CD4-positive, alpha-beta T cell treated with Interleukin-6 at 100 ng/mL for 8 hours (primary cell): ENCODE data around the gene DDAH1.

Experiments
- DNase-seq: peaks from one replicate; pipeline ENCODE4 v3.0.0-alpha.2; 2020; ENCODE audit warnings: mixed read lengths, low spot score

DDAH1 gene

DNA sequence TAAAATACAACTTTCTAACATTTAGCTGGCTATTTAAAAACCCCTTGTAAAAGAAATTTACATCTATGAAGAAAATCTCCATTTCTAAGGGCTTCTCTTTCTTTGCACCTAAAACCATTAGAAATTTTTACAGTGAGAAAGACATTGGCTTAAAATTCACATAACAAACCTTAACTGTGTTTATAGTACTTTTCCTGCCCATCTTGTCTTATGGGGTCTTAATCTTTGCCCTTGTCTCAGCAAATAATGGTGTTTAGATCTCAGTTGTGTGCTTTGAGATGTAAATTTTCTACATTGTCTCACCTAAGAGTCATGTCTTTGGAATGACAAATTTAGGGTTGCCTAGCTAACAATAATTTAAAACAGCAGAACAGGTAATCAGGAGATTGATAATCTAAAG is 71.5 kb downstream of the DDAH1 start:
- no peak for DNase-seq

DNA sequence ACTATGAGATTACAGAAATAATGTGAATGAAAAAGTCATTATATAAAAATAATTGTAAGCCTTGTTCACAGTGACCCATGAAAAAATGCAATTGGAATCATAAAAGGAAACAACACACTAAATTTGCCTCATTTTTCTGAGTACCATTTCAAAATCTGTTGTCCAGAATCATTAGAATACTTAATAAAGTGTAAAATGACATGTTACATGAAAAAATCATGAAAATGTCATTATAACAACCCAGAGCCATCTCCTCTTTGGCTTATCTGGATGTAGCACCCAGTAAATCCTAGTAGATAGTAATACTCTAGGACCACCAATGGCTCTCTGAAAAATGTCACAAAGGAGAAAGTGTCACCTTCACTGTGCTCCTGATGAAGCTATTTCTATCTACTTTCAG is 76.5 kb downstream of the DDAH1 start:
- no peak for DNase-seq

- DNase-seq, result no peak
Observed at GRCh38 chr1:85387781-85388180, 77.2 kb downstream of the DDAH1 start.

GRCh38 chr1:85386068-85386722 is 78.8 kb downstream of the DDAH1 start:
- DNase-seq, result no peak

- DNase-seq, result no peak
Observed at GRCh38 chr1:85379203-85380136, 85.5 kb downstream of the DDAH1 start.

- no peak for DNase-seq
Observed at GRCh38 chr1:85378534-85378933, 86.4 kb downstream of the DDAH1 start.

DNA sequence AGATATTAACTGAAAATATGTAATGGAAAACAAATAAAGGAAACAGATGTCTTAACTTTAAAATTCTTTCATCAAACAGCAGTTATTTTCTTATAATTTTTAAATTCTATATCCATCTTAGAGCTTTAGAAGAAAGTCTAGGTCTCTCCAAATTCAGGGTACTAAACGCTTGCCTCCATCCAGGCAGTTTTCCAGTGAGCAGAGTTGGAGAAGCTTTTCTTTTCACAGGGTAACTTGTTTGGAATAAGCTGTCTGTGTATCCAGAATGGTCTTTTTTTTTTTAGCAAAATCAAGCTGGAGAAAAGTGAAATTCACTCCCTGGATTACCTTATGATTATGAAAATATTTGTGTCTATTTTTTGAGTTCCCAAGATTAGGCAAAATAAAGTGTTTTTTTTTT is 88.6 kb downstream of the DDAH1 start:
- DNase-seq, result no peak

DNA sequence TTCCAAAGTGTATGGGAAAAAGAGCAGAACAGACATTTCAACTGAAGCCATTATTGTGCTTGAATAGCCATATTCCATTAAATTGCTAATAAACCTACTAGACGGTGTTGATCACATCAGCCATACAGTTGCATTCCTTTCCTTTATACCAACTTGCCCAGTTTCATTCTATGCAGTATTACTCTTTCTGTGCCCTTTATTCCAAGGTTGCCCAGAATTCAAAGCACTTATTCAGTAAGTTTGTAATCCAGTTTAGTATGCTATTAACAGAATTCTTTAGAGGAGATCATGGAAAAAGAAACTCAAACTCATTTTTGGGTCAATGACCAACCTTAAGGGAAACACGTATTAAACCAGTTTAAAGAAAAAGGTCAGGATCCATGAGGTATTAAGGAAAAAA is 89.5 kb downstream of the DDAH1 start:
- DNase-seq, result no peak

DNA sequence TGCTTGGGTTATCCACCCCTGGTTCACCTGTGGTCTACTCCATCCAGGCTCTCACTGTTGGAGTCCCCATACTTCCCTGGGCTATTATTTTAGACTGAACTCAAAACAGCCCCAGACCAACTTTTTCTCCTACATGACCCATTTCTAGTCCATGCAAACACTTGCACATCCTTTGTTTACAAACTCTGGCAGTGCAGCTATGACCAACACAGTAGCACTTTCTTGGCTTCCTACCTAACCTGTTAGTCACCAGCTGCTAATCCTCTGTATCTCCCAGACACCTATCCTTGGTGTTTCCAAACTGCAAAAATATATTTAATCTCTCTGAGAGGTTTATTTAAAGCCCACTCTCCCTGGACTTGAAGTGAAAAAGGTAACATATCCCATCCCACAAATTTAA is 90.8 kb downstream of the DDAH1 start:
- no peak for DNase-seq

DNA sequence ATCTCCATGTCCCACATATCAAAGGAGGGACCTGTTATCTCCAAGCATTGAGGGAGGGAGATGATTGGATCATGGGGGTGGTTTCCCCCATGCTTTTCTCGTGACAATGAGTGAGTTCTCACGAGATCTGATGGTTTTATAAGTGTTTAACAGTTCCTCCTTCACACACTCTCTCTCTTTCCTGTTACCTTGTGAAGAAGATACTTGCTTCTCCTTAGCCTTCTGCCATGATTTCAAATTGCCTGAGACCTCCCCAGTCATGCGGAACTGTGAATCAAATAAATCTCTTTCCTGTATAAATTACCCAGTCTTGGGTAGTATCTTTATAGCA is 91.6 kb downstream of the DDAH1 start:
- DNase-seq, result no peak

DNA sequence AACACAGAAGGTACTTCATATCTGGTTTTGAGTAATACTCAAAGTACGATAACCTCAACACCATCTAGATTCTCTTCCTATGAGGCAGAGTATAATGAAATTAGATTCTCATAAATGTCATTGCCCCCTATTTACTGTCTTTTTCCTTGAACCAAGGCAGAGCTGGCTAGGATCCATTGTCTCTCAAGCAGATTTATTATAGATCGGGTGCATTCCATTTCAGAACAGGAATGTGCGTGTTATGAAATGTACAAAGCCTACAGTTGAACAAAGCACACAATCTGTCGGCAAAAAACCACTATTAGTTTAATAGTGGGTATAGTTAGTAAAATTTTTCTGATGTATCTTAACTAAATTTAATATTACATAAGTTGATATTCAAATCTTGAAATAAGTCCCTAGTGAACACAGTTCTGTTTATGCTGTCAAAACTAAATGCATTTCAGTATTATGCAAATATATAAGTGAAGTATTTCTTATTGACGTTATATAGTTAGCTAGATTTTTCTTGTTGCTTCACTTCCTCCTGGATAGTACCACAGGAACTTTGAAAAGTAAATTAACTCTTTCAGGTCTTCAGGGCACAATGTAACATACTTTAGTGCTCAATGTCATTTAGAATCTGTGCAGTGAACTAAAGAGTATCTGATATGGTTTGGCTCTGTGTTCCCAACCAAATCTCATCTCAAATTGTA is 92.1 kb downstream of the DDAH1 start:
- DNase-seq, result no peak

DNA sequence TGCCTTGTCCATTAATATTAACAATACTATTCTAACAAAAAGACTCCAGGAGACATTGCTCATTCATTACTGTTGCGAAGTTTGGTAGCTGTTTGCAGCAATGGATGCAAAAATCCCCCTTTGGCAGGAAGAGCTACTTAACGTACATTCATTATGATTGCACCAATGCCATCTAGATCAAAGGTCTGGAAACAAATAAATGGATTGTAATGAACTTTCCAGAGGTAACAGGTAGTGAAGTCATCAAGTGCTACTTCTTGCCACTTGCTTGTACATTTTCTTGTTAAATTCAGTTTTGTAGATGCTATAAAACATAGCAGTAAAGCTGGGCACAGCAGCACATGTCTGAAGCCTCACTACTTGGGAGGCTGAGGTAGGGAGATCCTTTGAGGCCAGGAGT is 93.9 kb downstream of the DDAH1 start:
- DNase-seq, result no peak

DNA sequence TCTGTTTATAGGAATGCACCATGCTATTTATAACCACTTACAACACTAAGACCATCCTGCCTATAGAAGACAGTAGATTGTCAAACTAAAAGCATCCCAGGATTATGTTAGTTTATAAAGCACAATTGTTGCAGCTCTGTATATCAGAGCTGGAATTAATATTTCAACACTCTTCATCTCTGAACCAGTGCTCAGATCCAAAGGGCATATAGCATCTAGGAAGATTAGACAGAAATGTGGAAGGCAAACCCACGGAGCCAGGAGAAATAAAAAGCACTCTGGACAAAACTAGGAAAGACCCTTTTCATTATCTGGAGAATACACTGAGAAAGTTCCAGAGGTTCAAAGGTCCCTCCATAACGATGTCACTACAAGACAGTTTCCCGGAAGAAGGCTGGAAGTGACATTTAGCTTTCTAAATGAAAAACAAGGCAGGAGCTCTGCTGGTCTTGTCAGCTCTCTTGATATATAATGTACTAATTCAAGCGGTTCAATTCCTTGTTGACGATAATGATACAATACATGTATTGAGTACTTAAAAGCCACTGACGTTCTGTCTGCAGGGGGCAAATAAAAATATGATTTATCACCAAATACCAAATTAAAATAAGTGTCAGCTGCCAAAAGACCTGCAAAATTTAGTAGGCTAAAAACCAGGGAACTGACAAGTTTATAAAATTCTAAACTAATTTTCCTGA is 96.7 kb downstream of the DDAH1 start:
- no peak for DNase-seq

GRCh38 chr1:85366391-85367170 is 98.4 kb downstream of the DDAH1 start:
- DNase-seq, result no peak

- no peak for DNase-seq
Observed at GRCh38 chr1:85365851-85366250, 99.1 kb downstream of the DDAH1 start.

GRCh38 chr1:85363521-85363920 is 101.4 kb downstream of the DDAH1 start:
- DNase-seq, result no peak

DNA sequence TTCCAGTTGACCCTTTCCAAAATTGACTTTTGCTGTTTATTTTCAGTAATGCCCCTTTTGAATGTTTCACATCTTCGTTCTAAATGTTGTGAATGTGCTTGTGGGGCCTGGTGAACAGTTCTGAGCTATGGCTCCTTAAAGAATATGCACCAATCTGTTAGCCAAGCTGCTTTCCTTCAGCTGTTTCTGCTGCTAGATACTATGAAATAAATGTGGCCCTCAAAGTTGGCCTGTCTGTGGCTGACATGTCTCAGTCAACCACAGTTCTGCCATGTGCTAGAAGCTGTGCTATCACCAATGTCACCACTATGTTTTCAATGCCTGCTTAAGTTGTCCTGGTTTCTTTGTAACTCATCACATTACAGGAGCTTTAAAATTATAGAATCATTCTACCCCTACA is 101.9 kb downstream of the DDAH1 start:
- DNase-seq, result no peak

DNA sequence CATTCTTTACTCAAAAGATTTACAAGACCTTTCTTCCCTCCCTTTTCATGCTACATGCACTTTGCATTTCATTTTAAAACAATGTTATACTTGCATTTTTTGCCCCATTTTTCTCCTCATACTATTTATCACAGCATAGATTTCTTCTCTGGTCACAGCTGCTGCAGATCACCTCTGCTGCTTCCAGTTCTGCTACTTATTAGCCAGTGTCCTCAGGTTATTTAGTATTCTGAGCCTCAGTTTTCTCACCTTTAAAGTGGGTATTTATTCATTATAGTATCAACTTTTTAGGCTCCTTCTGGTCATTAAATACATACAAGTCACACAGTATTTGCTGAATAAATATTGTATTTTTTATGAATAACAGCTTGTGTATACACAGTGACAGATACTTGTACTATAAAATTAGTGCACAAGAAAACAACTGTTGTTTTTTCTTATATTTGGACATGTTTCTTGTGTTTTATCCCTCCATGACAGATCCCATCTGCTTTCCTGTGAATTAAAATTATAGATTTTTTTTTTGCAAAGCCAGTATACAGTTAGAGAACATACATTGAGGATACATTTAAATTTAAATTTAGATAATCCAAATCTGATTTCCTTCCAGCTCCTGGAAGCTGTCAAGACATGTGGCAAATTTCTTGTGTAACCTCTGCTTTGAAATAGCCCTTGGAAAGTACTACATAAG is 103.2 kb downstream of the DDAH1 start:
- DNase-seq, result no peak

DNA sequence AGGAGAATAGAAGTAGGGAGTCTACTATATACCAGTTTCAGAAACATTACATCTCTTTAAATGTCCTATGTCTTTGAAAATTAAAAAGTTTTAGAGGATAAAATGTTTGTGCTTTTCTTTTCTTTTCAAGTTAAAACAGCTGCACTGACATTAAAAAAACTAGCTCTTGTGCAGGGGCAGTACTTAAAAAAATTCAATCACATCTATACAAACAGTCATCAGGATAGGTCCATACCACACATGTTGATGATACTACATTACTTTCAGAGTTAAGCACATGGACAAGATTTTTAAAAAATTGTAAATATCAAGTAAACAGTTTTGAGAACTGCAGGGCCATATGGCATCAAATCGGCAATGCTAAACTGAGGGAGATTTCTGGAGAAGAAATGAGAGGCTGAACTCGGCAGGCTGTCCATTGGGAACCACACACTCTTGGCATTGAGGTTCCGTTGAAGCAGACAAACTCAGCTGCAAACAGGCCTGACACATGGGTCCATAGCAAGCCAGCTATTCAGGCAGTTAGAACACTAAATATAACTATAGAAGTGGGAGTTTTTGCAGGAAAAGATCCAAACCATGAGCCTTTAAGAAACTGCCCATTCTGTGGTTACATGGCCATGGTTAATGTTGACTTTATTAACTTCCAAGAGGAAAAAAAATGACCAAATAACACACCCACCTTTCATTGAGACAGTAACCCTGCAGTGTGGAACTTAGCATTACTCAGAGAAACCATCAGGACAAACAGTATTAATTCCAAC is 104.0 kb downstream of the DDAH1 start:
- DNase-seq, result no peak
